ENCODE results near the gene KCNMB2.

KCNMB2 gene

DNA sequence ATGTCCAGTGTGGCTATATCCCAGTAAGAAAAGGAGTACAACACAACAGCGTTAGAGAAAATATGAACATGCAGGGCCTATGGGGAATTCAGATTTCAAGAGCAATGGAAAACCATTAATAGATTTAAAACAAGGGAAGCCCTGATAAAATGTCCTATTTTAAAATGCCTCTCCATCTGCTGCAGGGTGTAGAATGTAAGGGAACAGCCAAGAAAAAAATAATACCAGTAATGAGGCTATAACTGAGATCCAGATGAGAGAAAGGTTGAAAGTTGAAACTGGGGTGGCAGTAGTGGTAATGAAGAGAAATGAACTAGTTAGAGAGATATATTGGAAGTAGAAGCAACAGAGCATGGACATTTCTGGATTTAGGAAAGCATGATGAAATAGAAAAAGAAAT, 226.1 kb downstream of the KCNMB2 start:
- DNase-seq, result no peak

DNA sequence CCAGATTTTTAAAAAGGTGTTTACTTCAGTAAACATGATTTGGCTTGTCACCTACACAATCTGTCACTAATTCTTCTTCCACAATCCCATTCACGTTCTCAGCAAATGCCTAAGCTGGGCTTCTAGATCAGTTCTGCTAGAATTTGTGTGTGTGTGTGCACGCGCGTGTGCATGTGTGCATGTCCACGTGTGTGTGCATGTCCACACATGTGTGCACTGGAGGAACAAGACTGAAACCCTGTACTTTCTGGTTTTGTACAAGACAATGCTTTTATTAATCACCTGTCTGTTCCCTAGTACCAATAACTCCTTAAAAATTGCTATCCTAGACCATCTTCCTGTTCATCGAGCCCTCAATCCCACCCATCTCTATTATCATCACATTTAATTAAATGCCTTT, 229.2 kb downstream of the KCNMB2 start:
- DNase-seq, result no peak

DNA sequence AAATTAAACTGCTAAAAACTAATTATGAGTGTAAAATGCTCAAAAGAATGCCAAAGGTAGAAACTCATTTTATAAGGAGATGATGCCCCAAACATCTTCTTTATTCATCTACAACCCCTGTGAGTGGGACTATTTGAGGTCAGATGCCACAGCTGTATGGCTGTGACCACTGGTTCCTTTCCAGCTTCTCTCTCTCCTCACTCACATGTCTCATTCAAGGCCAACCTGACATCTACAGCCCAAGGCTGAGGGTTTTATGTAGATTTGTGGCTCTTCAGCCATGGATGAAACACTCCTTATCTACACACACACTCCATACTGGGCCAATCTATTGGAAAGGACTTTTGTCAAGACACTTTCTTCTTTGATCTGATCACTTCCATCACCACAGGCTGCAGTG, 231.3 kb downstream of the KCNMB2 start:
- DNase-seq, result no peak

DNA sequence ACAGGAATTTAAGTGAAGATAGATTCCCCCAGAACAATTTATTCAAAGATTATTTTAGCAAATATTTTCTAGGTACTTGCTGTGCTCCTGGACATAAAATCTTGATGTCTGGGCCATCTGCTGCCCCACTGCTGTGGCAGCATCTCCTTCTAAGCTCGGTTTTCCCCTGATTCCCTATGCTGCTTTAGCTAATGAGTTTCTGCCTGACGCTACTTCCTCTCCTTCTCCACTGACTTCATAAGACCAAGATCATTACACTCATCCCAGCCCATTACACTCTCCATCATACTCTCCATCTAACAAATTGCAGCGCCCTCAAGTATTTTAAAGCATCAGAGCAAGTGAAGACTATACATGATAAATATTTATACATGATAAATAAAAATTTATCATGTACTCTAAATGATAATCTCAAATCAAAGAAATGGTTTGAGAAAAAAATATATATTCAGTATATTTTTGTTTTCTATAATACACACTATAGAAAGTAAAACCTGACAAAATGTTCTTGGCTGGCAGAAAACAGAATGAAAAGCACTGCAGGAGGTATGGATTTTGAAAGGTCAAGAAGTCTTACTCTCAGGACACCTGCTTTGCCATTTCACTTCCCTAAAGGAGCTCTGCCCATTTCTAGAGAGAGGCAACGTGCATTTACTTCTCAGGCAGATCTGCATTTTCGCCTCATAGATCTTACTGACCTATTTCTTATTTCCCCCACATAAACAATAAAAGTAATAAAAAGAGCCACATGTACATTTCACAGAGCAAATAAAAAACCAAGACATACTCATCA, 232.0 kb downstream of the KCNMB2 start:
- DNase-seq, result no peak

DNA sequence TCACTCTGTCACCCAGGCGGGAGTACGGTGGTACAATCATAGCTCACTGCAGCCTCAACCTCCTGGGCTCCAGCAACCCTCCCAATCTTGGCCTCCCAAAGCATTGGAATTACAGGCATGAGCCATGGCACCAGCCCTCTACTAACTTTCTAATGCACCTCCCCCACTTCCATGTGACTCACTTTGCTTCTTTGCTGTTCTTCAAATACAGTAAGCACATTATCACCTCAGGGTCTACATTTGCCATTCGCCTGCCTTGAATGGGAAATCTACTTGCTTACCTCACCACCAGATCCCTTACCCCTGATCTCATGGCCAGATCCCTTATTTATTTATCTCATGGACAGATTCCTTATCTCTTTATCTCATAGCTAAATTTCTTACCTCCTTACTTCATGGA, 235.3 kb downstream of the KCNMB2 start:
- DNase-seq, result no peak

DNA sequence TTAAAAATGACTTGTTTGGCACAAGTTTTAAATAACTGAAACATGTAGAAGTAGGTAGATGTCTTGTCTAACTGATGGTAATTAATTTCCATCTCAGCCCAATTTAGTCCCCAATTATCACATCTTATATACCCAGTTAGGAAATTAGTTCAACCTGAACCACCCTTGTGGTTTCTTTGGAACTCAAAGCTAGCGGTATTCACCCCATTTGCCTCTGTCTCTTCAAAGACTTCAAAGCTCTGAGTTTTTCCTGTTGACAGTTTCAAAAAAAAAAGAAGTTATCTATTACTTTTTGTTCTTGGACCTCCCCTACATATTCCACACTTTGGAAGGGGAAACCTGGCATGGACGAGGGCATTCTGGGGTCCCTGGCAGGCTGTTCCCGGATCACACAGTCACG, 236.5 kb downstream of the KCNMB2 start:
- no peak for DNase-seq

DNA sequence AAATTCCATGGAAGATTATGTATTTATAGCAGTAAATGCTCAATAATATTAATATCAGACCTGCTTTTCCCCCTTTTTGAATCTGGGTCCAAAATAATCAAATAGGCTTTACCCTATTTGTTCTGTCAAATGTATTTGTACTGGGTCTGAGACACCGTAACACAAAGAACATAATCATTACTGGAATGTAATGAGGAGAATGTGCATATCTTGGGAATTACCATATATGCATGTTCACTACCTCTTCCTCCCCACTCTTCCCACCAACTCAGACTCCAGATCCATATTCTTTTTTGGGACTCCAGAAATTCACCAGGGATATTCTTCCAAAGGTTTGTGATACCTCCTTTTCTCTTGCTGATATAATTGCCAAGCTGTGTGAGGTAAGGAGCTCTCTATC, 237.1 kb downstream of the KCNMB2 start:
- no peak for DNase-seq

DNA sequence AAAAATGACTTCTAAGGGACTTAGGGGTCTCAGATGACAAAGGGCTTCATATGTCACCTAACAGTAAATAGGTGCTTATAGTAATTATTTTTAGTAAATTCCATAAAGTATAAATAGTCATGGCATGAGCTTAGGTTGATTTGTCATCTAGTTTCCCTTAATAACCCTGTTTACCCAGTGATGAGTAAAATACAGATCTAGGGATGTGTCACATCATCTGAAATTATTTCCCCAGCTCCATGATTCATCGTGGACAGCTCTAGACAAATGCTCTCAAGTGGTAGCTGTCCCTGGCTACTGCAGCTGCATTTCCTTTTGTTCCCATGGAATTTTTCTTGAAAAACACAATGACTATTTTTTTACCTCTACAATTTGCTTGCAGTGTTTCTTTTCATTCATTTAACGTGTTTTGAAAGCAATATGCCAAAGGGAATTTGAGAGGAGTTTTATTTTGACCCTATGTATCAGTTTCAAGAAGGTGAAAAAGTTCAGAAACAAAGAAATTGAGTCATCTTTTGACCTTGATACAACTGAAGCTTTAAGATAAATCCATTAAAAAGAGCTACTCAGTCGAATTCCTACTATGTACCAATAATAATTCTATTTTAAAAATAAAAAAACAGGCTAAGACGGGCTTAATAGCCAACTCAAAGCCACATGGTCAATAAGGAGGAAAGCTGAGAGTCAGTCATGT, 241.6 kb downstream of the KCNMB2 start:
- DNase-seq, result no peak

DNA sequence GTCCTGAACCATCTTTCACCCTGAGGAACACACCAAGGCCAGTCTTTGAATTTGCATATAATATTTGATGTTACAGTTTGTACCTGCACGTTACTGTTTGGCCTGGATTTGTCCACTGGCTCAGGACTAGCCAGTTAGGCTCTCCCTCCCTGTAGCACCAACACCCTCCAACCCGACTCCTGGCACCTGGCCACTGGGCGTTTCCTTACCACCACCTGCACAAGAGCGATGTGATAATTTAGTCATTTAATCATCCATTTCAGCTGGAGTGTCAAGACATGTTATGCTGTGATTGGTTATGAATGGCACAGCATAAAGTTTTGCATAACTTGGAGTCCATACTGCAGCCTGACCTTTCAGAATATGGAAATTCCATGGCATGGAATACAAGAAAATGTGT, 242.4 kb downstream of the KCNMB2 start:
- no peak for DNase-seq

DNA sequence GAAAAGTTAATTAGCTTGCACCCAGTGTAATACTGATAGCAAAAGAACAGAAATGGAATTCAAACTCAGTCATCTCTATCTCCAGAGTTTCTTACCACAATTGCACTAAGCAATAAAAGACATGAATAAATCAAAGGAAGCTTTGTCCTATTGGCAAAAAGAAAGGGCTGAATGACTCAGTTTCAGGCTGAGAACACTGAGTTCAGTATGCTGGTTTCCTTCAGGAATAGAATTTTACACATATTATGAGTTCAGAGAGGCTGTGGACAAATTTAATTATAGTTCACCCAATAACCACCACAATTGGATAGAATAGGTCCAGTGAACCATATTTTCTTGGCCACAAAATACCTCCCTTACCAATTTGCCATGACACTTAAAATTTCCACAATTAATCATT, 249.7 kb downstream of the KCNMB2 start:
- no peak for DNase-seq

DNA sequence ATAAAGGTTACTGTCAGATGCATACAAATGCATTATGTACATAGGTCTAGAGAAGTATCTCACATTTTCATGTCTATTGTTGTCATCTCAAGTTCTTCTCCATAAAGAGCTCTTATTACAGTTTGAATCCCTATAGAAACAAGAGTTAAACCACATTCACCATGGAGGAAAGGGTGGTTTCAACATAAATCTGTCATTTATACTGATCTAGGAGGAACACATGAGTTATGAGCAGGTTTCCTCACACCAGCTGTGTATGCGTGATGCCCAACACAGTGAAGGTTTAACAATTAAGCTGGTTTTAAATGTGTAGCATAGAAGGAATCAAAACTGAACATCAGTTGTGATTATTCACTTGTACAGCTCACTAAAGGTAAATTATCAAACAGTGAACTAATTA, 251.7 kb downstream of the KCNMB2 start:
- no peak for DNase-seq

DNA sequence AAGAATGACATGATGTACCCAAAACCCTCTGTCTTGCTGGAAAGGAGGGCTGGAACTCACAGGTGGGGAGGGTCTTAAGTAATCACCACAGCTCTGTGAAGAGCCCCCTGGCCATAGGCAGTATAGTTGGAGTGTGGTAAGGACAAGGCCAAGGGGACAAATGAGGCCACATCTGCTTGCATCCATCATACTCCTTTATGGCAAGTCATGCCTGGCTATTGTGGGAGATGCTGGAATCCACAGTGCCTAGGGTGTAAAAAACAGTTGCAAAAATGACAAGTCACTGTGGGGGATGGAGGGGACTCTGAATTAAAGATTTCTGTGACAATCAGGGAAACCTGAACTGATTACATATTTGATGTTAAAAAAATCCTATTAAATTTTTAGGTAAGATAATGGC, 258.5 kb downstream of the KCNMB2 start:
- DNase-seq, result no peak

DNA sequence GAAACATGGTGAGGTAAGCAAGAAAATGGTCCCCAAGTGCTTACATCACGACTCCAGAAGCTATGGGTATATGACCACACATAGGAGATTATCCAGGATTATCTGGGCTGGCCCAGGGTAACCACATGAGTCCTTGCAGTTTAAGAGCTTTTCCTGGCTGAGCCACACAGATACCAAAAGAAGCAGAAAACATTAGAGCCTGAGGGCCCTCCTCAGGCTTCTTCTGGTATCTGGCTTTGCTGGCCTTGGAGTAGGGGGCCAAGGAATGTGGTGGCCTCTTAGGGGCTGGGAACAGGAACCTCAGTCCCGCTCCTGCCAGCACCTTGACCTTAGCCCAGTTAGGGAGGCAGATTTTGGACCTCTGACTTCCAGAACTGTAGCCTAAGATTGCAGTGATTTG, 259.1 kb downstream of the KCNMB2 start:
- DNase-seq, result no peak

DNA sequence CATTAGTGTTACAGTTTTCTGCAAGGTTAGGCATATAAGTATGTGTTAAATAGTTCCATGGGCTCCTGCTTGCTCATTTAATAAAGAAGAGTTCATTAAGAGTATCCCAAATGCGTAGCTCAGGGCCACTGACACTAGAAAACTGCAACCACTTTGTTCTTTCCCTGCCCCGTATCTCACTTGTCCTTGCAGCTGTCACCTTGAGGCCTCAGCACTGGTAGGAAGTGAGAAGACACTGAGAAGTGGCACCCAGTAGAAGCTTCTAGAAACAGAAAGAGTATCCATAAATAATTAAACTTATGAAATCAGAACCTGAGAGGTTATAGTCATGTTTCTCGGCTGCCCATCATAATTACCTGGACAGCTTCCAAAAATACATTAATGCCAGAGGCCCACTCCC, 266.0 kb downstream of the KCNMB2 start:
- DNase-seq, result no peak

DNA sequence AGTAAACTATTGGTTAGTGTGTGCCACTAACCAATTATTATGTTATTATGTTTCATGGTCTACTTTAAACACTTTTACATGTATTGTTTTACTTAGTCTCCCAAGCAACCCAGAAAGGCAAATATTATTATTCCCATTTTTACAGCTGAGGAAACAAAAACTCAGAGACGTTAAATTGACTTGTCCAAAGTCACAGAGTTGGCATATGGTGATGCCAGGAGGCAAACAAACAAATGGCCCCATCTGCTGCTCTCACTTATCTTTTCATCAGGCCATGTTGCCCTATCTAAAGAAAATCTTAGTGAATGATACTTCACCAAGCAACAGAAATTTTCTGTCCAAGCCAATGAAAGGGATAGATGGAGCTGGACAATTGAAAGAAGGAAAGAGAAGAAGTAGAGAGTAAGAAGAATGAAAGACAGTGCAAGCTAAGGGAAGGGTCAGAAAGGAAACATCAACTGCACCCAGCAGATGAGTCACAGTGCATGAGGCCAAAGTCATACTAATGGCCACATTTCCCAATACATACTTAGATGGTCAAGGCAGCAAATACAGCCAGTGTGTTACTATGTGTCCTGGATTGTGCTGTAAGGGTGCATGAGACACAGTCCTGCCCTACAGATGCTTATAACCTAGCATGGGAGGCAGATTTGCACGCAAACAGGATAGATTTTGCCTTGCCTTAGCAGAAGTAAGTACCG, 266.9 kb downstream of the KCNMB2 start:
- DNase-seq, result no peak

DNA sequence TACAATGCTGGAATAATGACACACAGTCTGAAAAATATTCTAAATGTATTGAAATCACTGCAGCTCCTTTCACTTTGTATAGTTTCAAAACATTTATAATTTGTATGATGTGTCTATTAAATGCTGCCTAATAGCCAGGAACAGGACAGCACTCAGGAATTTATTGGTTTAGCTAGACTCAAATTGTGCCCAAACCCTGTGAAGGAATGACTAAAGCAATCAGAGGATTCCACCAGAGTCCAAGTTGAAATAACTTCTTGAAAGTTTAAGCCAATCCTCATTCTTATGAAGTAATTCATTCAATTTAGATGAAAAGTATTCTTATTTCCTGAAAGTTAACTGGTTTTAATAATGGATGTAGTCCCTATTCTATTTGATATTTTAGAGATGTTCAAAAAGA, 268.4 kb downstream of the KCNMB2 start:
- DNase-seq, result no peak

DNA sequence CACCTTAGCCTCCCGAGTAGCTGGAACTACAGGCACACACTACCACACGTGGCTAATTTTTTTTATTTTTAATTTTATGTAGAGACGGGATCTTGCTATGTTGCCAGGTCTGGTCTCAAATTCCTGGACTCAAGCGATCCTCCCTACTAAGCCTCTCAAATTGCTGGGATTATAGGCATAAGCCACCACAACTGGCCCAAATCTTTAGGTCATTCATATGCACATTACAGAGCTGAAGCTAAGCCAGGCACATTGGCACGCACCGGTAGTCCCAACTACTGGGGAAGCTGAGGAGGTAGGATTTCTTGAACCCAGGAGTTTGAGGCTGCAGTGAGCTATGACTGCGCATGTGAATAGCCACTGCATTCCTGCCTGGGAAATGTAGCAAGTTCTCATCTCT, 269.5 kb downstream of the KCNMB2 start:
- no peak for DNase-seq

DNA sequence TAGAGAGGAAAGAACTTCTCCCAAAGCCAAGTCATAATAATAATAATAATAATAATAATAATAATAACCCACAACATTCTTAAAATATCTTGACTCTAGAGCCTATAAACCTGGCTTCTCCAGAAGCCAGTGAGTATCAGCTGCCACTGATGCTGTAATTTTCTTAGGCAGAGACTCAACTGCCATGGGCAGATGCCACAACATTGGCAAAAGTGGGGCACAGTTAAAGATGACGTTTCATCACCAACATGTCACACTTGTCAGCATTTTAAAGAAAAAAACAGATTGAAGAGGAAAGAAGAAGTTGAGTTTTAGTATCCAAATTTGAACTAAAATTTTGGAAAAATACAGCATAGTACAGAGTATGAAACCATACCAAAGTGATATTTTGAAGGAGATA, 270.4 kb downstream of the KCNMB2 start:
- DNase-seq, result no peak

DNA sequence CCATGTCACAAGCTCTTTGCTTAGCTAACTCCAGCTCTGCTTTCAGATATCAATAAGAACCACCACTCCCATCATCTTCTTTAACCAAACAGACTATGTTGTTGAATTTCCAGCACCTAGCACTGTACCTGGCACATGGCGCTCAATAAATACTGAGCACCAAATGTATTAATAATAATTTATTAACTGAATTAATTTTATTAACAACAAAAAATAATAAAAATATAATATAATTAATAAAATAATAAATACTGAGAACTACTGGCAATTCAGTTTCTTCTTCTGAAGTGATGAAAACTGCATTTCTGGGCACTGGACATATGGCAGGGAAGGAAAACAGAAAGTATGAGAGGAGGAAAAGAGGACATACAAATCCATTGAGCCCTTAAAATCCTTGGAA, 271.5 kb downstream of the KCNMB2 start:
- DNase-seq, result no peak

DNA sequence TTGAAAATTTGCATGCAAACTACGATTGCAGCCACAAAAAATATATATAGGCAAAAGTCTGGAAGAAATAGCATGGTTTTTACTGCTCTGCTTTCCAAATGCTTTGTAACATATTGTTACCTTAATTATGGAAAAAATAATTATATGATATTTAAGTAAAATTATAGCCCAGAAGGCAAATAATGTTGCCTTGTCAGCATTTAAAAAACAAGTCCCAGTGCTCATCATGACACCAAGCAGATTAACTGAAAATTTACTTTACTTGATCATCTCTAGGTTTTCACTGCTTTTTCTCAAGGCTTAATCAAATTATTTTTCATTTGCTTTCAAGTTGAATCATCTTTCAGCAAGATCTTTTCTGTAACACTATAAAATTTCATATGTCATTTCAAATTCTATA, 272.5 kb downstream of the KCNMB2 start:
- DNase-seq, result no peak

DNA sequence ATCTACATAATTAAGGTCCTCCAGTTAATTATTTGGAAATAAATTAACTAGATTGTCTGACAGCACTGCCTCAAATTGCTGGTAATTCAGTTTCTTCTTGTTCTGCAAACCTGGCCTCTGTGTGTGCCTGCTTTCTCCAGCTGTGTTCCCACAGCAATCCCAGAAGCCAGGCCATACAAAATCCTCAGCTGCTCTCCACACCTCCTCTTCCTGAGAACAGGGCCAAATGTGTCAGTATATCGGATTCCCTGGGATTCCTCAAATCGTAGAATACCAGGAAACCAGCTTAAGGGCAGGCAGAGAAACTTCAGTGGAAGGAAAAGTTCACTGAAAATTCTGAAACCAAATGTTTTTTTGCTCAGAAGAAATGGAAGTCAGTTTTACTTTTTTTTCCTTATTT, 273.9 kb downstream of the KCNMB2 start:
- peak; percentile 83 for DNase-seq

DNA sequence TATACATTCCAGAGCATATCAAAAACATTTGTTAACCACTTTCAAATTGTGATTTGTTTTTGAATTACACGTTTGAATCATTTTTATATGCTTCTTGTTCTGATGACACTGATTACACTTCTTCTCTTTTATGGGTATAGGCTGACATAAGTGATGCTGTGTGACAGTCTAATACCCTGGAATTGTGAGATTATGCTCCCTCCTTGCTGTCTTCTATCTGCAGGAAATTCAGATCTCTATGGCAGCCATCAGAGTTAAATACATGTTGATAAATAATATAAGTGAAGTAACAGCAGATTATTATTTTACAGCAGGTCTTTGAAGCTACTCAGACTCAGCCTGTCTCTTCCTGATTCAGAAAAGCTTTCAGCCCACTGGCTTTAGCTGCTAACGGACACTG, 286.5 kb downstream of the KCNMB2 start:
- no peak for DNase-seq

DNA sequence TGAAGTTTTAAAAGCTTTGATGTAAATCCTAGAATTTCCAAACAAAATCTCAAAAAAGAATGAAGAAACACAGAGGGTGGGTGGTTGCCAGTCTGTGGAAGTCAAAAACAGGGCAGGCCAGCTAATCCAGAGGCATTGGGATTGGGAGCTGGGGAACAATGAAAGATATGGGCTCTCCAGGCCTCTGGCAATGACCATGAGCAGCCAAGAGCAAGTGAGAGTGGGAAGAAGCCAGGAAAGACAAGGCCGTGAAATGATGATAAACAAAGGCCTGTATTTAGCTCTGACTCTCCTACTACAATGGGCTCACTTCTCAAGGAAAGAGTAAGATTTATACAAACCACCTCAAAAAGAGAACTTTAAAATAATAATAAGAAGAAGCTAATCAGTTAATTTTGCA, 286.9 kb downstream of the KCNMB2 start:
- no peak for DNase-seq

DNA sequence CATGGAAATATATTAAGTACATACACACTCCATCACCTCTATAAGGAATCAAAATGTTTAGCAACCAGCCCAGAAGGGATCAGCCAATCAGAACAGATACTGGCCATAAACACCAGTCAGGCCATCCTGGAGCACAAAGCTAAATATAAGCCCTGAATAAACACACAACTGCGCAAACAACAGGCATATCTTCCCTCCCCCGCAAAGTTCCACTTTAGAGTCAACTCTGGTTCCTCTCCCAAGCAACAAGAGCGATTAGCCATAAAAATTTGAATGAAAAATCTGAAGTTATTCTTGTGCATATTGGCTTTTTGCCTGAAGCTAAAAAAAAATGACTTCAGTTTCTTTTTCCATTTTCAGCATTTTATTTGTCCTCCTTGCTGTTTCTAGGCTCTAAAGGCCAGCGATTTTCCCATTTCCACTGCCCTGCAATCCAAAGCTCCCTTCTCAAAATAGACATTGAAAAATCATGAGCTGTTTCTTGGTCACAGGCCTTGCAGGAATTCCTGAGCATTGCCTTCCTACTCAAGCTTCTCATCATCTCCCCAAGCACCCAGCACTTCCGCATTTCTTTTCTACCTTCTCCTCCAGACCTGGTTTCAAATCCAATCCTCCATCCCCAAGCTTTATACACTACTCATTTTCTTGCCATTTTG, 287.5 kb downstream of the KCNMB2 start:
- peak; percentile 25 for DNase-seq

Data from right hindlimb (tissue), 1 donor.